HG03066 (cell line): ENCODE results near the gene XRCC3.

ENCODE experiments used
- ATAC-seq: cut with Tn5 transposase; IDR thresholded peaks from one replicate; pipeline ENCODE4 v1.9.1; 2021; ENCODE audit warnings: low read depth; ENCODE audit not compliant: unreplicated experiment

The XRCC3 gene

GRCh38 chr14:103715052-103716000 lies at the start of gene XRCC3, which contains the start of gene ZFYVE21:
Gene XRCC3, minus strand, starts transcription at chr14:103715451. Its CDS starts 4,364 bp downstream, at chr14:103711087.
Gene ZFYVE21, plus strand, starts transcription at chr14:103715810. Its CDS starts 32 bp downstream, at chr14:103715842.
- ATAC-seq = peak; percentile 95

GRCh38 chr14:103763730-103764488 lies 48.7 kb upstream of the XRCC3 start:
- no peak for ATAC-seq

- no peak for ATAC-seq
Measured at GRCh38 chr14:103762541-103762940, 47.3 kb upstream of the XRCC3 start.

GRCh38 chr14:103762036-103762435 lies 46.8 kb upstream of the XRCC3 start:
- no peak for ATAC-seq

GRCh38 chr14:103758059-103758776 lies 43.0 kb upstream of the XRCC3 start:
- no peak for ATAC-seq

- ATAC-seq = no peak
Measured at GRCh38 chr14:103755060-103755459, 39.8 kb upstream of the XRCC3 start.

GRCh38 chr14:103753774-103754173 lies 38.5 kb upstream of the XRCC3 start:
- no peak for ATAC-seq

GRCh38 chr14:103749860-103750259 lies 34.6 kb upstream of the XRCC3 start:
- no peak for ATAC-seq

- ATAC-seq = no peak
Measured at GRCh38 chr14:103749452-103749851, 34.2 kb upstream of the XRCC3 start.

- no peak for ATAC-seq
Measured at GRCh38 chr14:103748534-103748857, 33.2 kb upstream of the XRCC3 start.

GRCh38 chr14:103746701-103747100 lies 31.4 kb upstream of the XRCC3 start:
- ATAC-seq = no peak

- no peak for ATAC-seq
Measured at GRCh38 chr14:103745424-103745823, 30.2 kb upstream of the XRCC3 start.

- ATAC-seq = no peak
Measured at GRCh38 chr14:103744621-103745395, 29.6 kb upstream of the XRCC3 start.

GRCh38 chr14:103743691-103744090 lies 28.4 kb upstream of the XRCC3 start:
- ATAC-seq = no peak

- ATAC-seq = no peak
Measured at GRCh38 chr14:103742499-103743255, 27.4 kb upstream of the XRCC3 start.

- ATAC-seq = no peak
Measured at GRCh38 chr14:103741876-103742275, 26.6 kb upstream of the XRCC3 start.

GRCh38 chr14:103740991-103741689 lies 25.9 kb upstream of the XRCC3 start:
- ATAC-seq = no peak

GRCh38 chr14:103739793-103740501 lies 24.7 kb upstream of the XRCC3 start:
- no peak for ATAC-seq
